H9 (cell line): ENCODE data around the gene C1QTNF2. TPM values are rescaled to one million over a fixed set of nuclear protein-coding genes. Genes with fewer than 3 reads are reported as not detected.

Source experiments
- DNase-seq: peaks from one replicate; pipeline ENCODE4 v3.0.0-alpha.2; 2017
- H2AFZ ChIP-seq: one replicate; pipeline ENCODE4 v1.6.1; 2013; ENCODE audit warnings: mild to moderate bottlenecking, low read length, control low read depth, moderate library complexity
- H2AK5ac ChIP-seq: 2 replicates; pipeline ENCODE4 v1.6.1; 2013; ENCODE audit warnings: low read length, control low read depth, mixed read lengths; ENCODE audit not compliant: insufficient read length
- H2BK120ac ChIP-seq: one replicate; pipeline ENCODE4 v1.6.1; 2013; ENCODE audit warnings: low read depth, mild to moderate bottlenecking, low read length, control low read depth, inconsistent platforms; ENCODE audit not compliant: poor library complexity, severe bottlenecking
- H2BK12ac ChIP-seq: 2 replicates; pipeline ENCODE4 v1.6.1; 2013; ENCODE audit warnings: low read length, control low read depth, mixed read lengths, low read depth; ENCODE audit not compliant: insufficient read length
- H2BK15ac ChIP-seq: 2 replicates; pipeline ENCODE4 v1.6.1; 2013; ENCODE audit warnings: low read depth, low read length, control low read depth
- H2BK20ac ChIP-seq: one replicate; pipeline ENCODE4 v1.6.1; 2013; ENCODE audit warnings: low read depth, mild to moderate bottlenecking, low read length, control low read depth, inconsistent platforms; ENCODE audit not compliant: poor library complexity, severe bottlenecking
- H2BK5ac ChIP-seq: 2 replicates; pipeline ENCODE4 v1.6.1; 2013; ENCODE audit warnings: low read length, control low read depth, mixed read lengths; ENCODE audit not compliant: insufficient read length
- H3K14ac ChIP-seq: 2 replicates; pipeline ENCODE4 v1.6.1; 2013; ENCODE audit warnings: low read length, control low read depth; ENCODE audit not compliant: insufficient read depth
- H3K18ac ChIP-seq: 2 replicates; pipeline ENCODE4 v1.6.1; 2013; ENCODE audit warnings: low read depth, mild to moderate bottlenecking, mixed read lengths, low read length, control low read depth; ENCODE audit not compliant: insufficient read length
- H3K23ac ChIP-seq: 2 replicates; pipeline ENCODE4 v1.6.1; 2013; ENCODE audit warnings: low read length, control low read depth, mixed read lengths, low read depth; ENCODE audit not compliant: insufficient read length
- H3K23me2 ChIP-seq: 2 replicates; pipeline ENCODE4 v1.6.1; 2013; ENCODE audit warnings: low read depth, mild to moderate bottlenecking, mixed read lengths, low read length, control low read depth; ENCODE audit not compliant: insufficient read length, poor library complexity, severe bottlenecking
- H3K27ac ChIP-seq: 2 replicates; pipeline ENCODE4 v1.5.1; 2013; ENCODE audit warnings: low read length, control low read depth, mixed read lengths, low read depth; ENCODE audit not compliant: insufficient read length
- H3K27me3 ChIP-seq: 2 replicates; pipeline ENCODE4 v1.6.1; 2013; ENCODE audit warnings: low read length, control low read depth, inconsistent platforms; ENCODE audit not compliant: insufficient read depth
- H3K4ac ChIP-seq: 2 replicates; pipeline ENCODE4 v1.6.1; 2013; ENCODE audit warnings: low read depth, mild to moderate bottlenecking, control low read depth, inconsistent platforms, low read length, moderate library complexity
- H3K4me1 ChIP-seq: 2 replicates; pipeline ENCODE4 v1.6.1; 2013; ENCODE audit warnings: low read length, control low read depth, inconsistent platforms; ENCODE audit not compliant: insufficient read depth
- H3K4me2 ChIP-seq: 2 replicates; pipeline ENCODE4 v1.6.1; 2013; ENCODE audit warnings: low read length, control low read depth, mixed read lengths; ENCODE audit not compliant: insufficient read length, insufficient read depth
- H3K56ac ChIP-seq: 2 replicates; pipeline ENCODE4 v1.6.1; 2013; ENCODE audit warnings: low read depth, mild to moderate bottlenecking, mixed read lengths, low read length, control low read depth; ENCODE audit not compliant: insufficient read length
- H3K79me1 ChIP-seq: 2 replicates; pipeline ENCODE4 v1.6.1; 2013; ENCODE audit warnings: low read depth, mild to moderate bottlenecking, moderate library complexity, low read length, control low read depth, inconsistent platforms; ENCODE audit not compliant: insufficient read depth, poor library complexity, severe bottlenecking
- H3K79me2 ChIP-seq: 2 replicates; pipeline ENCODE4 v1.6.1; 2013; ENCODE audit warnings: low read length, control low read depth, inconsistent platforms; ENCODE audit not compliant: insufficient read depth
- H3K9ac ChIP-seq: 2 replicates; pipeline ENCODE4 v1.6.1; 2013; ENCODE audit warnings: low read length, control low read depth, mixed read lengths; ENCODE audit not compliant: insufficient read length; ENCODE audit errors: extremely low read depth
- H3K9me3 ChIP-seq: one replicate; pipeline ENCODE4 v1.6.1; 2013; ENCODE audit warnings: low read depth, low read length, inconsistent platforms; ENCODE audit not compliant: control insufficient read depth
- H3T11ph ChIP-seq: one replicate; pipeline ENCODE4 v1.6.1; 2013; ENCODE audit warnings: mild to moderate bottlenecking, low read length, control low read depth, inconsistent platforms
- H4K20me1 ChIP-seq: one replicate; pipeline ENCODE4 v1.6.1; 2013; ENCODE audit not compliant: control insufficient read depth, insufficient read length, insufficient read depth
- H4K5ac ChIP-seq: 2 replicates; pipeline ENCODE4 v1.6.1; 2013; ENCODE audit warnings: low read depth, mild to moderate bottlenecking, mixed read lengths, low read length, control low read depth; ENCODE audit not compliant: insufficient read length
- H4K8ac ChIP-seq: replicated peaks from 2 replicates; pipeline ENCODE4 v1.6.1; 2013; ENCODE audit warnings: low read length, control low read depth, mixed read lengths, low read depth; ENCODE audit not compliant: insufficient read length
- H4K91ac ChIP-seq: 2 replicates; pipeline ENCODE4 v1.6.1; 2013; ENCODE audit warnings: low read depth, mild to moderate bottlenecking, moderate library complexity, mixed read lengths, low read length, control low read depth; ENCODE audit not compliant: insufficient read length
- H3K27ac Mint-ChIP-seq, 3 experiments: 2 replicates in 2 of 3; 3 replicates in 1 of 3; pipeline ENCODE4 v1.8.0; 2020 to 2021; ENCODE audit warnings: mixed read lengths in 3 of 3, mild to moderate bottlenecking in 1 of 3, moderate library complexity in 1 of 3
- H3K27me3 Mint-ChIP-seq: 2 replicates; pipeline ENCODE4 v1.8.0; 2021; ENCODE audit warnings: low read depth, mild to moderate bottlenecking, moderate library complexity, mixed read lengths
- H3K36me3 Mint-ChIP-seq, 3 experiments: 2 replicates in 2 of 3; 3 replicates in 1 of 3; pipeline ENCODE4 v1.8.0; 2020 to 2021; ENCODE audit warnings: low read depth in 3 of 3, mixed read lengths in 3 of 3; ENCODE audit not compliant: insufficient read depth in 1 of 3
- H3K4me1 Mint-ChIP-seq, 2 experiments: 2 replicates each; pipeline ENCODE4 v1.8.0; 2020; ENCODE audit warnings: mixed read lengths in 2 of 2
- H3K4me3 Mint-ChIP-seq, 2 experiments: 2 replicates in 1 of 2; 3 replicates in 1 of 2; pipeline ENCODE4 v1.8.0; 2020 to 2021; ENCODE audit warnings: mild to moderate bottlenecking in 2 of 2, mixed read lengths in 2 of 2, moderate library complexity in 1 of 2
- H3K9me3 Mint-ChIP-seq, 2 experiments: 2 replicates in 1 of 2; 3 replicates in 1 of 2; pipeline ENCODE4 v1.8.0; 2020; ENCODE audit warnings: mild to moderate bottlenecking in 2 of 2, mixed read lengths in 2 of 2, moderate library complexity in 1 of 2
- WGBS: extraction: QIAGEN DNeasy Blood & Tissue Kit; methylation state at CpG from one replicate; pipeline ENCODE4 v1.1.7; 2013; ENCODE audit warnings: missing lambda C conversion rate, low lambda C conversion rate, mixed read lengths; ENCODE audit not compliant: insufficient read length; ENCODE audit errors: extremely low coverage; 5-methylcytosine and 5-hydroxymethylcytosine counted together
- total RNA-seq: library from RNA; stranded (reverse); gene quantifications from 2 replicates; pipeline ENCODE4 v1.2.1, GENCODE V29; 2021
- TF ChIP-seq, protein P1 (sequence below): fragments of 200-600 bp; sonication (generic); conservative IDR thresholded peaks from 3 replicates; pipeline ENCODE4 v1.8.0; 2021; ENCODE audit warnings: antibody characterized with exemption, mild to moderate bottlenecking

Gene C1QTNF2
- total RNA-seq, 1 experiment from 2014 or later, result 0.59 TPM

DNA sequence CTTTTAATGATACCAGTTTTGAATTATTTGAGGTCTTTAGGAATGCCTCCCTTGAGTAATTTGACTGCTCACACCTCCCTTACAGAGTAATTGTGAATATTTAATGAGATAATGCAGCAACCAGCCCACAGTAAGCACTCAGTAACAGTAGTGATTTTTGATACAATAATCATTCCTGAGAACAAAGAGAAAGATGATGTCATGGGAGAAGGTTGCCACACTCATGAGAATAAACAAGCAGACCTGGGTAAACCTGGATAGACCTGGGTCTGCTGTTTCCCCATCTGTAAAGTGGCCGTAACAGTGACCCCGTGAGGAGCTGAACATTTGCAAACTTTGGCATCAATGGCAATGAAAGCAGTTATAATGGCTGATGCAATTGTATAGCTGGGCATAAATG, 4.2 kb downstream of the C1QTNF2 start:
- H3K9ac ChIP-seq, result no peak overlapping the region
- Mint-ChIP-seq H3K9me3 (no peaks in the 10 kb centered on the region), H3K4me3 (no peak overlapping the region), H3K27ac (no peak overlapping the region), H3K27me3 (peaks cover 32% of the 10 kb centered on the region), H3K36me3 (no peaks in the 10 kb centered on the region), H3K4me1 (peaks cover 12 to 14% of the 10 kb centered on the region in 2 experiments)
- H2BK12ac ChIP-seq, result no peak overlapping the region
- no peak overlapping the region for H2AFZ ChIP-seq
- H3K27ac ChIP-seq, result no peak overlapping the region
- WGBS, result no CpG with 5 or more reads among the region's 2 CpGs
- H3K4me2 ChIP-seq, result no peak overlapping the region
- DNase-seq, result no peak
- H3K56ac ChIP-seq, result no peak overlapping the region
- no peak overlapping the region for H3K4ac ChIP-seq
- H2BK120ac ChIP-seq, result no peak overlapping the region
- no peaks in the 10 kb centered on the region for H3K9me3 ChIP-seq
- no peak overlapping the region for H2BK15ac ChIP-seq
- TF ChIP-seq, protein P1, sequence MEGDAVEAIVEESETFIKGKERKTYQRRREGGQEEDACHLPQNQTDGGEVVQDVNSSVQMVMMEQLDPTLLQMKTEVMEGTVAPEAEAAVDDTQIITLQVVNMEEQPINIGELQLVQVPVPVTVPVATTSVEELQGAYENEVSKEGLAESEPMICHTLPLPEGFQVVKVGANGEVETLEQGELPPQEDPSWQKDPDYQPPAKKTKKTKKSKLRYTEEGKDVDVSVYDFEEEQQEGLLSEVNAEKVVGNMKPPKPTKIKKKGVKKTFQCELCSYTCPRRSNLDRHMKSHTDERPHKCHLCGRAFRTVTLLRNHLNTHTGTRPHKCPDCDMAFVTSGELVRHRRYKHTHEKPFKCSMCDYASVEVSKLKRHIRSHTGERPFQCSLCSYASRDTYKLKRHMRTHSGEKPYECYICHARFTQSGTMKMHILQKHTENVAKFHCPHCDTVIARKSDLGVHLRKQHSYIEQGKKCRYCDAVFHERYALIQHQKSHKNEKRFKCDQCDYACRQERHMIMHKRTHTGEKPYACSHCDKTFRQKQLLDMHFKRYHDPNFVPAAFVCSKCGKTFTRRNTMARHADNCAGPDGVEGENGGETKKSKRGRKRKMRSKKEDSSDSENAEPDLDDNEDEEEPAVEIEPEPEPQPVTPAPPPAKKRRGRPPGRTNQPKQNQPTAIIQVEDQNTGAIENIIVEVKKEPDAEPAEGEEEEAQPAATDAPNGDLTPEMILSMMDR, result no peak
- no peak overlapping the region for H4K5ac ChIP-seq
- no peaks in the 10 kb centered on the region for H3K79me2 ChIP-seq
- H4K20me1 ChIP-seq, result no peaks in the 10 kb centered on the region
- no peak overlapping the region for H3T11ph ChIP-seq
- H3K23me2 ChIP-seq, result peaks cover 8% of the 10 kb centered on the region
- no peak overlapping the region for H2AK5ac ChIP-seq
- no peaks in the 10 kb centered on the region; the same call in 1 of the 2 replicates for H3K4me1 ChIP-seq
- H4K91ac ChIP-seq, result no peak overlapping the region
- H3K14ac ChIP-seq, result no peak overlapping the region
- no peak overlapping the region for H3K18ac ChIP-seq
- no peak overlapping the region for H4K8ac ChIP-seq
- no peak overlapping the region for H3K23ac ChIP-seq
- H3K79me1 ChIP-seq, result no peaks in the 10 kb centered on the region
- no peak overlapping the region for H2BK20ac ChIP-seq
- H3K27me3 ChIP-seq, result peaks cover 8% of the 10 kb centered on the region; the same call in 1 of the 2 replicates
- H2BK5ac ChIP-seq, result no peak overlapping the region
